DND-41 (cell line): ENCODE measurements around the gene CTSH.

Source experiments
- ATAC-seq: fragments of 200-7000 bp; cut with Tn5 transposase; 3 replicates; pipeline ENCODE4 v1.9.1; 2021; ENCODE audit warnings: low read depth; ENCODE audit not compliant: insufficient read depth
- DNase-seq: peaks from one replicate; pipeline ENCODE4 v3.0.0-alpha.2; 2020
- H2AFZ ChIP-seq: 2 replicates; pipeline ENCODE4 v1.6.0; 2012; ENCODE audit warnings: low read depth, low read length
- H3K27ac ChIP-seq: 2 replicates; pipeline ENCODE4 v1.5.1; 2012; ENCODE audit warnings: low read length, inconsistent platforms
- H3K27me3 ChIP-seq: fragments of 200-600 bp; sonication (generic); 2 replicates; pipeline ENCODE4 v1.6.0; 2012; ENCODE audit warnings: low read length, mild to moderate bottlenecking, inconsistent platforms; ENCODE audit not compliant: insufficient read depth, poor library complexity
- H3K36me3 ChIP-seq: 2 replicates; pipeline ENCODE4 v1.5.1; 2012; ENCODE audit warnings: low read length, inconsistent platforms; ENCODE audit not compliant: insufficient read depth
- H3K4me1 ChIP-seq: 2 replicates; pipeline ENCODE4 v1.5.1; 2012; ENCODE audit warnings: mild to moderate bottlenecking, low read length; ENCODE audit not compliant: insufficient read depth
- H3K4me2 ChIP-seq: 2 replicates; pipeline ENCODE4 v1.6.0; 2012; ENCODE audit warnings: mild to moderate bottlenecking, moderate library complexity, low read length, inconsistent platforms; ENCODE audit not compliant: insufficient read depth
- H3K4me3 ChIP-seq, 2 experiments: fragments of 200-600 bp in 1 of 2; shearing (Covaris generic) in 1 of 2; 2 replicates each; pipeline ENCODE4 v1.5.1; 2012 to 2016; ENCODE audit warnings: inconsistent platforms in 2 of 2, low read length in 2 of 2, mild to moderate bottlenecking in 2 of 2, low read depth in 1 of 2, moderate library complexity in 1 of 2
- H3K79me2 ChIP-seq: 2 replicates; pipeline ENCODE4 v1.6.0; 2012; ENCODE audit warnings: low read length, inconsistent platforms; ENCODE audit not compliant: insufficient read depth
- H3K9ac ChIP-seq: 2 replicates; pipeline ENCODE4 v1.6.0; 2012; ENCODE audit warnings: low read depth, mild to moderate bottlenecking, inconsistent platforms, low read length, moderate library complexity
- H3K9me3 ChIP-seq: 2 replicates; pipeline ENCODE4 v1.5.1; 2012; ENCODE audit warnings: low read length, moderate library complexity, mild to moderate bottlenecking, inconsistent platforms; ENCODE audit not compliant: insufficient read depth, severe bottlenecking
- H4K20me1 ChIP-seq: 2 replicates; pipeline ENCODE4 v1.6.0; 2012; ENCODE audit warnings: low read length; ENCODE audit not compliant: insufficient read depth
- EZH2 ChIP-seq: IDR thresholded peaks from 3 replicates; pipeline ENCODE4 v1.6.1; 2012; ENCODE audit warnings: borderline replicate concordance, low read depth, mild to moderate bottlenecking, moderate library complexity, low read length, inconsistent platforms; ENCODE audit not compliant: severe bottlenecking
- TF ChIP-seq, protein P1 (sequence below): IDR thresholded peaks from 2 replicates; pipeline ENCODE4 v1.5.1; 2012; ENCODE audit warnings: borderline replicate concordance, low read length, moderate library complexity, mild to moderate bottlenecking; ENCODE audit not compliant: poor library complexity, severe bottlenecking; ENCODE audit errors: extremely low read depth

Gene CTSH

GRCh38 chr15:78979456-78980320 lies 34.8 kb upstream of the CTSH start:
- Histone ChIP-seq H3K27me3 (no peaks in the 10 kb centered on the region), H3K79me2 (no peaks in the 10 kb centered on the region), H3K27ac (no peak overlapping the region), H3K4me3 (no peak overlapping the region), H2AFZ (no peak overlapping the region), H3K4me1 (no peaks in the 10 kb centered on the region), H3K9ac (no peak overlapping the region), H4K20me1 (no peaks in the 10 kb centered on the region), H3K9me3 (no peaks in the 10 kb centered on the region), H3K36me3 (no peaks in the 10 kb centered on the region), H3K4me2 (no peak overlapping the region)
- TF ChIP-seq, protein P1, sequence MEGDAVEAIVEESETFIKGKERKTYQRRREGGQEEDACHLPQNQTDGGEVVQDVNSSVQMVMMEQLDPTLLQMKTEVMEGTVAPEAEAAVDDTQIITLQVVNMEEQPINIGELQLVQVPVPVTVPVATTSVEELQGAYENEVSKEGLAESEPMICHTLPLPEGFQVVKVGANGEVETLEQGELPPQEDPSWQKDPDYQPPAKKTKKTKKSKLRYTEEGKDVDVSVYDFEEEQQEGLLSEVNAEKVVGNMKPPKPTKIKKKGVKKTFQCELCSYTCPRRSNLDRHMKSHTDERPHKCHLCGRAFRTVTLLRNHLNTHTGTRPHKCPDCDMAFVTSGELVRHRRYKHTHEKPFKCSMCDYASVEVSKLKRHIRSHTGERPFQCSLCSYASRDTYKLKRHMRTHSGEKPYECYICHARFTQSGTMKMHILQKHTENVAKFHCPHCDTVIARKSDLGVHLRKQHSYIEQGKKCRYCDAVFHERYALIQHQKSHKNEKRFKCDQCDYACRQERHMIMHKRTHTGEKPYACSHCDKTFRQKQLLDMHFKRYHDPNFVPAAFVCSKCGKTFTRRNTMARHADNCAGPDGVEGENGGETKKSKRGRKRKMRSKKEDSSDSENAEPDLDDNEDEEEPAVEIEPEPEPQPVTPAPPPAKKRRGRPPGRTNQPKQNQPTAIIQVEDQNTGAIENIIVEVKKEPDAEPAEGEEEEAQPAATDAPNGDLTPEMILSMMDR, result peak; percentile 71
- TF ChIP-seq EZH2, result no peak
- ATAC-seq, result peak; percentile 72
- DNase-seq, result peak; percentile 45

GRCh38 chr15:78978601-78979179 lies 33.8 kb upstream of the CTSH start:
- Histone ChIP-seq H2AFZ (no peak overlapping the region), H3K4me3 (no peak overlapping the region), H3K27me3 (no peaks in the 10 kb centered on the region), H3K79me2 (no peaks in the 10 kb centered on the region), H3K4me2 (no peak overlapping the region), H3K4me1 (no peaks in the 10 kb centered on the region), H3K9me3 (no peaks in the 10 kb centered on the region), H3K27ac (no peak overlapping the region), H3K36me3 (no peaks in the 10 kb centered on the region), H3K9ac (no peak overlapping the region), H4K20me1 (no peaks in the 10 kb centered on the region)
- no peak for DNase-seq
- TF ChIP-seq, protein P1, result no peak
- TF ChIP-seq EZH2, result no peak
- no peak for ATAC-seq

DNA sequence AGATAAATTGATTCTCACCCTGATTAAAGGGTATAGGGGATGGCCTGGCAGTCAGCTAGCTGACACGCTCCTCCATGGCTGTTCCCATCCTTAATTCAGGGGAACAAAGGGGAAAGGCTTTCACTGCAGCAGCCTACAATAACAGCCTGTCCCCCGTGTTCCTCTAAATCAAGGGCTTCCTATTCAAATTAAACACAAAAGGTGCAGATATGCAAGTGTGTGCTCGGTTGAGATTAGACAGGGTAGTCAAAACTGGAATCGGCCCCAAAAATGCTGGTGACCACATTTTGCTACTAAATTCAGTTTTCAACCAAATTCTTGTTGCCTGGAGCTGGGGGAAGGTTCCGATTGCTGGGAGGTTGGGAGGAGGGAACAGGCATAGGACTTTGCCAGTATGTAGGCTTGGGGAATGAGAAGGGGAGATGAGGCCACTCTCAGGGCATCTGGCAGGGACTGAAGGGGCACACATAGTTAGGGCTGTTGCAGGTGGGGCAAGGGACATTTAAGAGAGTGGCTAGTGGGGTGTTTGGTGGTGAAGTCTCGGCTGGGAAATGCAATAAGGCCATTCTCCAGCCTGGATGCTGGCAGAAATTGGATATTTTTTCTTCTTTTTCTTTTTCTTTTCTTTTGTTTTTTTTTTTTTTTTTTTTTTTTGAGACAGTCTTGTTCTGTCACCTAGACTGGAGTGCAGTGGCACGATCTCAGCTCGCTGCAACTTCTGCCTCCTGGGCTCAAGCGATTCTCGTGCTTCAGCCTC lies 32.9 kb upstream of the CTSH start:
- ATAC-seq, result no peak

More for the DNA sequence above, 32.9 kb upstream of the CTSH start:
- Histone ChIP-seq H3K27me3 (no peaks in the 10 kb centered on the region), H3K4me2 (no peak overlapping the region), H3K27ac (no peak overlapping the region), H3K79me2 (no peaks in the 10 kb centered on the region), H3K36me3 (no peaks in the 10 kb centered on the region), H3K4me3 (no peak overlapping the region), H4K20me1 (no peaks in the 10 kb centered on the region), H3K9me3 (no peaks in the 10 kb centered on the region), H3K4me1 (no peaks in the 10 kb centered on the region), H3K9ac (no peak overlapping the region), H2AFZ (no peak overlapping the region)
- TF ChIP-seq, protein P1, result no peak
- TF ChIP-seq EZH2, result no peak
- DNase-seq, result no peak
